Effector CD8-positive, alpha-beta T cell (primary cell): ENCODE measurements around the gene SSH2.

Experiments used
- DNase-seq: peaks from one replicate; lab custom pipeline; 2025; lab: John Stamatoyannopoulos, UW

SSH2 gene

DNA sequence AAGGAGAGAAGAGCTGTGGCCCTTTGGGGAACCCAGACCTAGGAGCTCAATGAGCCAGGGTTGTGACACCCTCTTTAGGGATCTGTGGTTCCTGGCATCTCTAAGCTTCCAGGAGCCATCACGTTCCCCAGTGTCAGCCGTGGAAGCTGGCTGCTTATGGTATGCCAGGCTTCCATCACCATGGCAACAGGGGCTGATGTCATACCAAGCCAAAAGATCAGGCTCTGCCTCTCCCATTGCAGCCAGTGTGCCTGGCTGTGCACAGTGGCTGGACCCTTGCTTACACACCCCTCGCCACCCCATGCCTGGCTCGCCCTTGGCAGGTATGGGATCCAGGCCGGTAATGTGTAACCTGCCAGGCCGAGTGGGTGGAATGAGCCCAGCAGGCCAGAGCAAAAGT lies 91.1 kb downstream of the SSH2 start:
- no peak for DNase-seq

DNA sequence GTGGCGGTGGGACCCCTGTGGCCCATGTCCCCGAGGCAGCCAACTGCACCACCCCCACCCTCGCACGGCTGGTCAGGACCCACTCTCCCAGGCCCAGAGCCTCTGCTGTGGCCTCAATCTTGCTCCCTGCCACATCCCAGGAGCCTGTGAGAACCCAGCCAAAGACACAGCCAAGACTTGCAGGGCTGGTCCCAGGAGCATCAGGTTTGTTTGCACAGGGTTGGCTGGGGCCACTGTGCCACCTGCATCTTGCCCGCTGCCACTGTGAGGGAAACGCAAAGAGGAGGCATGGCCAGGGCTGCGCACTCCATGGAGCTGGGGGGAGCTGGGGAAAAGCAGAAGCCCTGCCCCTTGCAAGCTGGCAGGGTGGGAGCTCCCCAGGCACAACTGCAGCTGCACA lies 92.5 kb downstream of the SSH2 start:
- no peak for DNase-seq

GRCh38 chr17:29836643-29837042 lies 93.4 kb downstream of the SSH2 start:
- no peak for DNase-seq

DNA sequence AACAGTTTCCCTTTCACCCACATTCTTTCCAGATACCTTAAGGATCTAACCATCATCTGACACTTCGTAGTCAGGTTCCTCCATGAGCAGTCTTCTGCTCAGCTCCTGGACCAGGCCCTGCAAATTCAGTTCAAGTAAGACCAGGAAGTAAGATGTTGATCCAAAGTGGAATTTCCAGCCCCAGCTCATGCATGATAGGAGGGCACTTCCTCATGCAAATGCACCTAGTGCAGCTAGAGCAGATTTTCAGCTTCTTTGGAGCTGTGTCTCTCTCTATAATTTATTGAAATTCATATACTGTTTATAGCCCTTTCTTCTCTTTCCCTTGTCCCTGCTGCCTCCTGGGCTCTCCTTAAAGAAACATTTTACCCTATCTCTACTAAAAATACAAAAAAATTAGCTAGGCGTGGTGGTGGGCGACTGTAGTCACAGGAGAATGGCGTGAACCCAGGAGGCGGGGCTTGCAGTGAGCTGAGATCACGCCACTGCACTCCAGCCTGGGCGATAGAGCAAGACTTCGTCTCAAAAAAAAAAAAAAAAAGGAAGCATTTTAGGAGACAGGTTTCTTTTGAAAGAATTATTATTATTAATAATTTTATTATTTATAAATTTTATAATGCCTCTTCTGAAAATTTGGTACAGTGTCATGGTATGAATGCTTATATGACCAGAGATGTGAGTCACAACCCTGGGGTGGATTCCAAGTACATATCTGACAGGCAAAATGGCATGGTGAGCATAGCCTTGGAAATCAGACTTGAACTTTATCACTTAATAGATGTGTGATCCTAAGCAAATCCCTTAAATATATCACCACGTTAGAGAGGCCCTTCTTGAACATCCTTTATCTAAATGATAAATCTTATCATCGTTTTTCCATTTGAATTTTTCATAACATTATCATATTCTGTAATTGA lies 94.3 kb downstream of the SSH2 start:
- DNase-seq: no peak

- DNase-seq: no peak
Measured at GRCh38 chr17:29833801-29834200, 96.2 kb downstream of the SSH2 start.

GRCh38 chr17:29828676-29829284 lies 101.2 kb downstream of the SSH2 start:
- no peak for DNase-seq

- DNase-seq: no peak
Measured at GRCh38 chr17:29827179-29827578, 102.8 kb downstream of the SSH2 start.

DNA sequence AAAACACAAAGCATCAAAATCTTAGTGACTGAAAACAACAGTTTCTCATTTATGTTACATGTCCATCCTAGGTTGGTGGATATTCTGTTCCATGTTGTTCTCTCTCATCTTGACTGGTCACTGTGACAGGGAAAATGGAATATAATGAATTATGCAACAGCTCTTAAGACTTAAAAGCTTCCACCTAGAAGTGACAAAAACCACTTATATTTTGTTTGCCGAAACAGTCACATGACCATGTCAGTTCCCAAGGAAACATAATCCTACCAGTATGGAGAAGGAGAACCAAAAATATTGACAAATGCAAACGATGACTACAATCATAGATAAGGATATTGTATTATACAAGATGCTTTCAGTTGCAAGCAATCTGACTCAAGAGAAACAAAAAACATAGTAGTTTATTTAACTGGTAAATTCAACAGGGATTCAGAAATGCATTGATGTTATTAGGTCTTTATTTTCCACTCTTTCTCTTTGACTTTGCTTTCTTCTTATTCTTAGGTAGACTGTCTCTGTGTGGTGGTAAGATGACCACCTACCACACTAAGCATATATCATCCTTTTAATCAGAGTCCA lies 103.8 kb downstream of the SSH2 start:
- DNase-seq: no peak

DNA sequence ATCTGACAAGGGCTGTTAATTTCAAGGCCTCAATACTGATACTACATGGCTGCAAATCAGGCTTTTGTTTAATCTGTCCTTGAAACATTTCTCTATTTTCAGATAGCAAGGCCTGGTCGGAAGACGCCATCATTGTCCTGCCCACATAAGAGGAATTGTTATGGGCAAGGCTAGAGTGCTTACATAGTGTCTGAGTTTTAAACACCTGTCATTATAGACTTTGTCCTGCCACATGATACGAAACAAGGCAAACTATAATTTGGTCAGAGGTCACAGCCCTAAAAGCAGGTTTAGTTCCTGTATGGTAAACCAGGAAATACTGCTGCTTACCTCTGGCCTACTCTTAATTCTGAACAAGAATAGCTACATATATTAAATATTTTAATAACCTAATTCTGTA lies 104.4 kb downstream of the SSH2 start:
- DNase-seq: no peak

- no peak for DNase-seq
Measured at GRCh38 chr17:29821897-29822296, 108.1 kb downstream of the SSH2 start.

DNA sequence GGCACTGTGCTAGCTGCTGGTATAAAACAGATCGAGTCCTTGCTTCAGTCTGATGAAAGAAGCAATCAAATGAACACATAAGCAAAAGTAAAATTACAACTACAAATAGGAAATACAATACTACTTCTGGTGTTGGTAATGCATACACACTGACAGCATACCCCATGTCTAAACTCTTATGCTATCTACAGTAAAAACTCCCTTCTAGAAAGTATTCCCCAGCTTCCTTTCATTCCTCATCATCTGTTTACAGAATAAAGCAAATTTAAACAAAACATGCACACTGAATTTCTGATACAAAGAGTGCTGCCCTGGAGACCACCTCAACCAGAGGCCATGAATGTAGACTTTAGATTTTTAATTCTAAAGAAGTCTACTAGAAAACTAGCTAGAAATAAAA lies 109.6 kb downstream of the SSH2 start:
- no peak for DNase-seq

DNA sequence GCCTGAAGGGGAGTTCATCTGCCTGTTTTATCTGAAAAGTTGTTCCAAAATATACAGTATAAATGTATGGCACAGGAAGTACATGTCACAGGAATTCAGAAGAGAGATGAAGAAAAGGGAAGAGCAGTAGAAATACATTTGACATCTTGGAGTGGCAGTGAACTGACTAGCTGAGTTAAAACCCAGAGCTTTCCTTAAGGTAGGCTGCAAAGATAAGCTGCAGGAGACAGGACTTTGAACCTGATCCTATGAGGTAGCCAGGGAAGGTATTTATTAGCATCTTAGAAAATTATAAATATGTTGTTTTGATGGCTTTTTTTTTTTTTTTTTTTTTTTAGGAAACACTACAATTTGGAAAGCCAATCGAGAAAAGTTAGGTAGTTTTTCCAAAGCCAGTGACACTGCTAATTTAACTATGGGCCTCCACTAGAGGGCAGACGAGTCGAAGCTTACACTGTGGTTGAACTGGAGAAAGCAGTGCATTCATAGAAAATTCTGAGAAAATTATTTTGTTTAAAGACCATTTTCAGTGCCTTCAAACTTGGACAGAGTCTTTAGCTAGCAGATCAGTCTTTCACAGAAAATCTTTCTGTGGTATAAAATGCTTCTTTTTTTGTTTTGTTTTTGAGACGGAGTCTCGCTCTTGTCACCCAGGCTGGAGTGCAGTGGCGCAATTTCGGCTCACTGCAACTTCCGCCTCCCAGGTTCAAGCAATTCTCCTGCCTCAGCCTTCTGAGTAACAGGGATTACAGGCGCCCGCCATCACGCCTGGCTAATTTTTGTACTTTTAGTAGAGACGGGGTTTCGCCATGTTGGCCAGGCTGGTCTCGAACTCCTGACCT lies 122.3 kb downstream of the SSH2 start:
- DNase-seq: peak; percentile 42

DNA sequence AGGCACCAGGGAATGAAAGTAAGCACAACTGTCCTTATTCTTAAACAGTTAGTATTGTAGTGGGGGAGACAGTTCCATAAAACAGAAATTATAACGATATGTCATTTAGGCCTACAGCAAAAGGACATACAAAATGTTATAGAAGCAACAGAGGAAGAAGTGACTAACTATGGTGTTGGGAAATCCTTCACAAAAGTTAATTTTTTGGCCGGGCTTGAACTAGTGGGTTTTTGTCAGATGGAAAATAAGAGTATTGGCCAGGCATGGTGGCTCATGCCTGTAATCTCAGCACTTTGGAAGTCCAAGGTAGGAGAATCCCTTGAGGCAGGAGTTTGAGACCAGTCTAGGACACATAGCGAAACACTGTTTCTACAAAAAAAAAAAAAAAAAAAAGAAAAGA lies 127.8 kb downstream of the SSH2 start:
- no peak for DNase-seq

- no peak for DNase-seq
Measured at GRCh38 chr17:29800457-29800856, 129.6 kb downstream of the SSH2 start.

- DNase-seq: no peak
Measured at GRCh38 chr17:29796652-29797051, 133.4 kb downstream of the SSH2 start.

DNA sequence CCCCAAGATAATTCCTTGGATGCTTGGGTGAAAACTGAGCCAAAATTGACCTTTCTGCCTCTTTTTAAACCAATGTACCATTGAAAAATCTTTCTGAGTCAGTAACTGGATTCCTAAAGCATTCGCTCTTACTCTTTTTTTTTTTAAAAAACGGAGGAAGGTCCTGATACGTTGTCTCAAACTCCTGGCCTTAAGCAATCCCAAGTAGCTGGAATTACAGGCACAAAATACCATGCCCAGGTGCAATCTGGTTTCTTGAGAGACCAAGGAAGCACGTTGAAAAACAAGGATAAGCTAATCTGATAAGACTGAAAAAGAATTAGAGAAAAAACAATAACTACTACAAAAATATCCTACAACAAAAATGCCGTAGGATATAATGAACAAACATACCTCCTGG lies 136.5 kb downstream of the SSH2 start:
- DNase-seq: no peak

- DNase-seq: no peak
Measured at GRCh38 chr17:29791336-29792080, 138.5 kb downstream of the SSH2 start.

GRCh38 chr17:29789196-29790170 lies 140.5 kb downstream of the SSH2 start:
- no peak for DNase-seq

DNA sequence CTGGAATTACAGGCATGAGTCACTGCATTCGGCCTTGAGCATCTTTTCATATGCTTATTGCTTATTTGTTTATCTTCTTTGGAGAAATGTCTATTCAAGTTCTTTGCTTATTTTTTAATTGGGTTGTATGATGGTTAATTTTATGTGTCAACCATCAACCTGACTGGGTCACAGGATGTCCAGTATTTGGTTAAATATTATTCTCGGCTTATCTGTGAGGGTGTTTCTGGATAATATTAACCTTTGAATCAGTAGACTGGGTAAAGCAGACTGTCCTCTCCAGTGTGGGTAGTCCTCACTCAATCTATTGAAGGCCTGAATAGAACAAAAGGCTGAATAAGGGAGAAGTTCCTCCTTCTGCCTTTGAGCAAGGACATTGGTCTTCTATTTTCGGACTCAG lies 142.0 kb downstream of the SSH2 start:
- DNase-seq: no peak

DNA sequence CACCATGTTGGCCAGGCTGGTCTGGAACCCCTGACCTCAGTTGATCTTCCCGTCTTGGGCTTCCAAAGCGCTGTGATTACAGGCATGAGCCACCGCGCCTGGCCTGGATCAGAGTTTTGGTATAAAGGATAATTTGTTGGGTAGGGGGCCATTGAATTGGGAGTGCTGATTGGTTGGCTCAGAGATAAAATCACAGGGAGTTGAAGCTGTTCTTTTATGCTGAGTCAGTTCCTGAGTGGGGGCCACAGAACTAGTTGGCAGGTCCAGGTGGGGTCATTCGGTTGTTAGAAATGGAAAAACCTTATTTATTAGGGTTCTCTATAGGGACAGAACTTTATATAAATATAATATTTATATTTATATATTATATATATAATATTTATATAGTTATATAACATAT lies 147.1 kb downstream of the SSH2 start:
- no peak for DNase-seq
